Activated CD8-positive, alpha-beta T cell treated with anti-CD3 and anti-CD28 coated beads for 36 hours (primary cell): ENCODE measurements around the gene DDRGK1. TPM values are rescaled to one million over a fixed set of nuclear protein-coding genes. Genes with fewer than 3 reads are reported as not detected.

ENCODE experiments used
- ATAC-seq: fragments of 200-7000 bp; cut with Tn5 transposase; one replicate; pipeline ENCODE4 v1.10.0; 2021; ENCODE audit warnings: mild to moderate bottlenecking, moderate library complexity
- CTCF ChIA-PET: fragments of 350-600 bp; sonication (Branson Sonifier 250); formaldehyde crosslinking; loops from one replicate; lab custom pipeline; 2021; ENCODE audit warnings: antibody characterized with exemption; lab: Charles Lee
- POLR2A ChIA-PET: fragments of 350-600 bp; sonication (Branson Sonifier 250); formaldehyde crosslinking; loops from one replicate; lab custom pipeline; 2021; ENCODE audit warnings: antibody characterized with exemption; lab: Charles Lee
- DNase-seq: peaks from one replicate; pipeline ENCODE4 v3.0.0-alpha.2; 2020
- H3K27ac Mint-ChIP-seq: one replicate; pipeline ENCODE4 v1.8.0; 2021; ENCODE audit warnings: mild to moderate bottlenecking, mixed read lengths
- H3K27me3 Mint-ChIP-seq: one replicate; pipeline ENCODE4 v1.8.0; 2021; ENCODE audit warnings: mixed read lengths
- H3K36me3 Mint-ChIP-seq: one replicate; pipeline ENCODE4 v1.8.0; 2021; ENCODE audit warnings: low read depth, mixed read lengths
- H3K4me1 Mint-ChIP-seq: one replicate; pipeline ENCODE4 v1.8.0; 2021; ENCODE audit warnings: low read depth, mixed read lengths
- H3K4me3 Mint-ChIP-seq: one replicate; pipeline ENCODE4 v1.8.0; 2021; ENCODE audit warnings: mild to moderate bottlenecking, moderate library complexity, mixed read lengths
- H3K9me3 Mint-ChIP-seq: one replicate; pipeline ENCODE4 v1.8.0; 2021; ENCODE audit warnings: mixed read lengths
- CTCF ChIP-seq: fragments of 200-600 bp; IDR thresholded peaks from one replicate; pipeline ENCODE4 v1.8.0; 2022; ENCODE audit warnings: antibody characterized with exemption, mild to moderate bottlenecking
- intact Hi-C: fragments of 100-400 bp; cut with micrococcal nuclease; formaldehyde crosslinking; loops from one replicate; pipeline ENCODE4 v1.10.0; 2022
- total RNA-seq, 2 experiments: library from RNA; stranded (reverse); gene quantifications; one replicate each; pipeline ENCODE4 v1.2.3, GENCODE V29; 2021

The DDRGK1 gene
- total RNA-seq, 2 experiments from 2014 or later: 50.1 to 54.1 TPM

- Mint-ChIP-seq H3K27me3 (no peaks in the 10 kb centered on the region), H3K36me3 (peaks cover 35% of the 10 kb centered on the region), H3K4me1 (peaks cover 11% of the 10 kb centered on the region), H3K4me3 (peak overlapping the region; percentile 97), H3K27ac (no peak overlapping the region), H3K9me3 (no peaks in the 10 kb centered on the region)
- DNase-seq (no peak), ATAC-seq (no peak)
- POLR2A ChIA-PET: interaction anchor here (0.8 kb wide), 1 partner anchor 11 kb away, joined by 3 read pairs; no protein-coding TSS in a partner anchor
- TF ChIP-seq CTCF: no peak
- intact Hi-C loops: no loop called here
- CTCF ChIA-PET: interaction anchor here (1.6 to 2.0 kb wide), 2 partner anchors 15 to 149 kb away, joined by 5 to 9 read pairs; no protein-coding TSS in a partner anchor
Measured at GRCh38 chr20:3202965-3203314, 1.5 kb downstream of the DDRGK1 start.

- DNase-seq (no peak), ATAC-seq (no peak)
- Mint-ChIP-seq H3K4me3 (no peak overlapping the region), H3K36me3 (peaks cover 44% of the 10 kb centered on the region), H3K27me3 (no peaks in the 10 kb centered on the region), H3K4me1 (peaks cover 20% of the 10 kb centered on the region), H3K9me3 (no peaks in the 10 kb centered on the region), H3K27ac (no peak overlapping the region)
- ChIA-PET POLR2A (no interaction called here), CTCF (no interaction called here)
- intact Hi-C loops: no loop called here
- TF ChIP-seq CTCF: no peak
Measured at GRCh38 chr20:3199976-3200755, 4.3 kb downstream of the DDRGK1 start.

- H3K9me3 Mint-ChIP-seq: no peaks in the 10 kb centered on the region
- DNase-seq (no peak), ATAC-seq (no peak)
- no peak overlapping the region for H3K4me3 Mint-ChIP-seq
- ChIA-PET CTCF (no interaction called here), POLR2A (no interaction called here)
- H3K4me1 Mint-ChIP-seq: peaks cover 20% of the 10 kb centered on the region
- intact Hi-C loops: no loop called here
- H3K36me3 Mint-ChIP-seq: peaks cover 45% of the 10 kb centered on the region
- TF ChIP-seq CTCF: no peak
- H3K27ac Mint-ChIP-seq: no peak overlapping the region
- H3K27me3 Mint-ChIP-seq: no peaks in the 10 kb centered on the region
Measured at GRCh38 chr20:3199206-3199605, 5.3 kb downstream of the DDRGK1 start.

GRCh38 chr20:3195590-3196237, 8.8 kb downstream of the DDRGK1 start:
- CTCF ChIA-PET: no interaction called here
- TF ChIP-seq CTCF: no peak
- H3K9me3 Mint-ChIP-seq: no peaks in the 10 kb centered on the region
- ATAC-seq: no peak
- POLR2A ChIA-PET: no interaction called here
- peak overlapping the region; percentile 33 for H3K27ac Mint-ChIP-seq
- DNase-seq: no peak
- H3K4me1 Mint-ChIP-seq: peaks cover 14% of the 10 kb centered on the region
- H3K27me3 Mint-ChIP-seq: no peaks in the 10 kb centered on the region
- H3K36me3 Mint-ChIP-seq: peaks cover 49% of the 10 kb centered on the region
- no peak overlapping the region for H3K4me3 Mint-ChIP-seq
- intact Hi-C loops: no loop called here
